ENCODE results near the gene GFPT1. TPM values are rescaled to one million over a fixed set of nuclear protein-coding genes. Genes with fewer than 3 reads are reported as not detected.

The GFPT1 gene
- polyA plus RNA-seq, 1 experiment: 14.8 TPM

- CTCF ChIA-PET: interaction anchor here (0.6 to 3.6 kb wide), 19 partner anchors 9 to 364 kb away, joined by 3 to 20 read pairs (median 4); partner anchors contain the start of gene ANTXR1
Measured at GRCh38 chr2:69307579-69308064, 79.4 kb downstream of the GFPT1 start.

DNA sequence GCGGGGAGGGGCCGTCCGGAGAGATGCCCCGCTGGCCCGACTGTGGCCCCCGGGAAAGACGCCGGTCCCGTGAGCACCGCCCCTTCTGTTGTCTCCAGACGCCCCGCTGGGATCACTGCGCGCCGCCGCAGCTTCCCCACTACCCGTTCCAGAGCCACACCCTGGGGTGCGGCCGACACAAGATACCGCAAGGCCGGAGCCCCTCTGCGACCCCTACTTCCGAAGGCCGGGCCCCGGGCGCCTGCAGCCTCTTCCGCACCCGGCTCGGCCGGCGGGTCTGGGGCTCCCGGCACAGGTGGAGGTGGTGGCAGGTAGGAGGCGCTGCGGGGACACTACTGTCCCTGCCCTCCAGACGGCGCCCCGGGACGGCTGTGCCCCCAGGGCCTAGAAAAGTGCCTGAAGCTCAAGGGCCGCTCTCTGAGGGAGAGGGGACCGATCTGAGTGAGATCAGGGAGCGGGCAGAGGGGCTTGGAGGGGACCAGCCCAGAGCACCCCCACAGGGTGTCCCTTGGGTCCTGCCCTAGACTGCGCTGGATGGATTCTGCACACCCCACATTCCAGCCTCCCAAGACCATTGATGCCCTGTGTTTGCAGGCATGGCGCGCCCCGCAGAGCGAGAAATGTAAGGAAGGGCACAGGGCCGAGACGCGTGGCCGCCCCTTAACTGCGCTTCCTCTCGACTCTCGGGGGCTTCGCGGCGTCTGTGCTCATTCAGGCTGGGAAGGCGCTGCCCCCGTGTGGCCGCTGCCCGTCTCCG is 80.0 kb downstream of the GFPT1 start:
- CTCF ChIA-PET: interaction anchor here (0.7 to 3.6 kb wide), 33 partner anchors 8 to 378 kb away, joined by 3 to 20 read pairs (median 4); partner anchors contain the start of gene ANTXR1
- Histone ChIP-seq H3K27me3 (ENCODE audit: control insufficient read depth, insufficient read depth, low read length) (no peaks in the 10 kb centered on the region), H3K4me3 (ENCODE audit: low read depth, low read length) (peak overlapping the region; percentile 48), H3K36me3 (ENCODE audit: control insufficient read depth, insufficient read depth, low read length) (no peaks in the 10 kb centered on the region)
- TF ChIP-seq, protein P1, sequence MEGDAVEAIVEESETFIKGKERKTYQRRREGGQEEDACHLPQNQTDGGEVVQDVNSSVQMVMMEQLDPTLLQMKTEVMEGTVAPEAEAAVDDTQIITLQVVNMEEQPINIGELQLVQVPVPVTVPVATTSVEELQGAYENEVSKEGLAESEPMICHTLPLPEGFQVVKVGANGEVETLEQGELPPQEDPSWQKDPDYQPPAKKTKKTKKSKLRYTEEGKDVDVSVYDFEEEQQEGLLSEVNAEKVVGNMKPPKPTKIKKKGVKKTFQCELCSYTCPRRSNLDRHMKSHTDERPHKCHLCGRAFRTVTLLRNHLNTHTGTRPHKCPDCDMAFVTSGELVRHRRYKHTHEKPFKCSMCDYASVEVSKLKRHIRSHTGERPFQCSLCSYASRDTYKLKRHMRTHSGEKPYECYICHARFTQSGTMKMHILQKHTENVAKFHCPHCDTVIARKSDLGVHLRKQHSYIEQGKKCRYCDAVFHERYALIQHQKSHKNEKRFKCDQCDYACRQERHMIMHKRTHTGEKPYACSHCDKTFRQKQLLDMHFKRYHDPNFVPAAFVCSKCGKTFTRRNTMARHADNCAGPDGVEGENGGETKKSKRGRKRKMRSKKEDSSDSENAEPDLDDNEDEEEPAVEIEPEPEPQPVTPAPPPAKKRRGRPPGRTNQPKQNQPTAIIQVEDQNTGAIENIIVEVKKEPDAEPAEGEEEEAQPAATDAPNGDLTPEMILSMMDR (IDR thresholded peaks at IDR 0.05; ENCODE audit: insufficient read depth, low read depth, low read length): peak; percentile 96
- POLR2A ChIA-PET: no interaction called here
- DNase-seq (ENCODE audit: low read depth): no peak

More at GRCh38 chr2:69307579-69308064, 79.4 kb downstream of the GFPT1 start:
- TF ChIP-seq, protein P1 (IDR thresholded peaks at IDR 0.05; ENCODE audit: insufficient read depth, low read depth, low read length): no peak
- no peak for DNase-seq (ENCODE audit: low read depth)
- H3K27me3 ChIP-seq (ENCODE audit: control insufficient read depth, insufficient read depth, low read length): no peaks in the 10 kb centered on the region
- H3K4me3 ChIP-seq (ENCODE audit: low read depth, low read length): no peak overlapping the region
- POLR2A ChIA-PET: no interaction called here
- no peaks in the 10 kb centered on the region for H3K36me3 ChIP-seq (ENCODE audit: control insufficient read depth, insufficient read depth, low read length)

DNA sequence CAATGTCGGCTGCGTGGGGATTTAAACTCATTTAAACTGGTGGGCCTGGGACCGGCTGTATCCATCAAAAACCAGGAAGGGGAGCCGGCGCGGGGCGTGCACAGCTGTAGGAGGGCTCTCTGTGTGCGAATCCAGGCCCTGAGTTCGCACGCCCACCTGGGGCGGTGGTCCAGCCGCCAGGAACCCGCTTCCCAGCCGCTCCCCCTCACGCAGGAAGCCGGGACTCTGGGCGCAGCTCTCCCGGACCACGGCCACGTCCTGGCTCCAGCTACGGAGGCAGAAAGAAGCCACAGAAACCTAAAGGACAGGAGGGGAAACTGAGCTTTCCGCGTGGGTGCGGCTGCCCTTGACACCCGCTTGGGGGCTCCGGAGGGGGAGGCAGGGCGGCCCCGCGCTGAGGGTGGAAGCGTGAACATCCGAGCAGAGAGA is 80.6 kb downstream of the GFPT1 start:
- DNase-seq (ENCODE audit: low read depth): no peak
- ChIA-PET POLR2A (interaction anchor here (0.5 kb wide), 1 partner anchor 24 kb away, joined by 3 read pairs; no protein-coding TSS in a partner anchor), CTCF (interaction anchor here (0.7 to 3.6 kb wide), 30 partner anchors 8 to 377 kb away, joined by 3 to 20 read pairs (median 4); partner anchors contain the start of gene ANTXR1)
- Histone ChIP-seq H3K27me3 (ENCODE audit: control insufficient read depth, insufficient read depth, low read length) (no peaks in the 10 kb centered on the region), H3K36me3 (ENCODE audit: control insufficient read depth, insufficient read depth, low read length) (no peaks in the 10 kb centered on the region), H3K4me3 (ENCODE audit: low read depth, low read length) (peak overlapping the region; percentile 48)
- TF ChIP-seq, protein P1 (IDR thresholded peaks at IDR 0.05; ENCODE audit: insufficient read depth, low read depth, low read length): no peak

DNA sequence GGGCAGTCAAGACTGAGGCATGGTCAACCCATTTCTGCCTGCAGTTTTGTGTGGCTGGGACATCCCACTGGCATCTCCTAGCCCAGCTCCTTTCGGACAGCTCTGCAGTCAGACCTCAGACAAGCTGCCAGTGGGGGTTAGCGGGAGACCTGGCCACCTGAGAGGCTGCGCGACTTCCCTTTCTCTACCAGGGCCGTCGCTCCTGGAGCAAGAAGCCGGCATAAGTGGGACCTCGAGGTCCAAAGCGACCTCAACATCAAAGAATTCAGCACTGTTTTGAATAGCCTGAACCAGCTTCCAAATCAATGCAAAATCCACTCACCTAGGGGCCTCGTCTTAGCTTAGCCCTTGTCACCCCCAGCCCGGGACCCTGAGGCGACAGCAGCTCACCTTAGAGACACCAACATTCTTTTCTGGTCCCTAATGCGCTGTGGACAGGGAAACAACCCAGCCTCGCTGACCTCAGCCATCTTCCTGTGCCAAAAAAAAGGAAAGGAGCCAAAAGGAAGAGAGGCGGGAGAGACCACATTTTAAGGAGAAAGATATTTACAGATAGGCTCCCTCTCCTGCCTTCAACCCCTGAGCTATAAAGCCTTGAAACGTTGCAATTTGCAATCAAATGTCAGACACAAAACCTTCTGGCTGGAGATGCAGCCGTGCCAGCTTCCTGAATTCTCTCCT is 81.2 kb downstream of the GFPT1 start:
- H3K27me3 ChIP-seq (ENCODE audit: control insufficient read depth, insufficient read depth, low read length): no peaks in the 10 kb centered on the region
- TF ChIP-seq, protein P1 (IDR thresholded peaks at IDR 0.05; ENCODE audit: insufficient read depth, low read depth, low read length): no peak
- CTCF ChIA-PET: interaction anchor here (0.7 to 3.6 kb wide), 28 partner anchors 9 to 377 kb away, joined by 3 to 20 read pairs (median 4); partner anchors contain the start of gene ANTXR1
- DNase-seq (ENCODE audit: low read depth): no peak
- POLR2A ChIA-PET: interaction anchor here (0.5 kb wide), 1 partner anchor 23 kb away, joined by 3 read pairs; no protein-coding TSS in a partner anchor
- H3K4me3 ChIP-seq (ENCODE audit: low read depth, low read length): peak overlapping the region; percentile 48
- H3K36me3 ChIP-seq (ENCODE audit: control insufficient read depth, insufficient read depth, low read length): no peaks in the 10 kb centered on the region

DNA sequence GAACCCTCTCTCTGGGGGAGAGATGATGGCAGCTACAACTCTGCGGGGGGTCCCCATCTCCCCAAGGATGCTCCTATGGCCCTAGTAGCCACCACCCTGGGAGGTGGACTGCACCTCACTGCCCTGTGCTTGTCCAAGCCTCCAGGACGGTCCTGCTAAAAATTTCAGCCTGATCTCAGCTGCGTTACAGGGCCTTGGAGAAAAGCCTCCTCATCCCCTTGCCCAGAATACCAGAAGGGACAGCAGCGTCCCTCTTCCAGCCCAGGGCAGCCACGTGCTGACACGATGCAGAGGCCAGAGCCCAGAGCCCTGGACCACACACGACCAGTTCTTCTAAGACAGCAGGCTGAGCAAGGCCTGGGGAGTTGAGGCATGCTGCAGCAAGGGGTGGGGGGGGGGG is 81.9 kb downstream of the GFPT1 start:
- Histone ChIP-seq H3K36me3 (ENCODE audit: control insufficient read depth, insufficient read depth, low read length) (no peaks in the 10 kb centered on the region), H3K4me3 (ENCODE audit: low read depth, low read length) (no peak overlapping the region), H3K27me3 (ENCODE audit: control insufficient read depth, insufficient read depth, low read length) (no peaks in the 10 kb centered on the region)
- ChIA-PET POLR2A (no interaction called here), CTCF (interaction anchor here (0.8 to 1.8 kb wide), 6 partner anchors 11 to 295 kb away, joined by 3 to 12 read pairs (median 5); partner anchors contain the start of gene ANTXR1)
- no peak for DNase-seq (ENCODE audit: low read depth)
- TF ChIP-seq, protein P1 (IDR thresholded peaks at IDR 0.05; ENCODE audit: insufficient read depth, low read depth, low read length): no peak
